Tracheal epithelial cell (primary cell): ENCODE results near the gene VPS26C. TPM values are rescaled to one million over a fixed set of nuclear protein-coding genes. Genes with fewer than 3 reads are reported as not detected.

Experiments
- total RNA-seq: library from RNA; depleted of rRNA; stranded (reverse); fragments of >200 nt; gene quantifications from 2 replicates; pipeline ENCODE4 v1.2.1, GENCODE V29; 2014

The VPS26C gene
- total RNA-seq = 43.5 and 56.9 TPM in 2 replicates

DNA sequence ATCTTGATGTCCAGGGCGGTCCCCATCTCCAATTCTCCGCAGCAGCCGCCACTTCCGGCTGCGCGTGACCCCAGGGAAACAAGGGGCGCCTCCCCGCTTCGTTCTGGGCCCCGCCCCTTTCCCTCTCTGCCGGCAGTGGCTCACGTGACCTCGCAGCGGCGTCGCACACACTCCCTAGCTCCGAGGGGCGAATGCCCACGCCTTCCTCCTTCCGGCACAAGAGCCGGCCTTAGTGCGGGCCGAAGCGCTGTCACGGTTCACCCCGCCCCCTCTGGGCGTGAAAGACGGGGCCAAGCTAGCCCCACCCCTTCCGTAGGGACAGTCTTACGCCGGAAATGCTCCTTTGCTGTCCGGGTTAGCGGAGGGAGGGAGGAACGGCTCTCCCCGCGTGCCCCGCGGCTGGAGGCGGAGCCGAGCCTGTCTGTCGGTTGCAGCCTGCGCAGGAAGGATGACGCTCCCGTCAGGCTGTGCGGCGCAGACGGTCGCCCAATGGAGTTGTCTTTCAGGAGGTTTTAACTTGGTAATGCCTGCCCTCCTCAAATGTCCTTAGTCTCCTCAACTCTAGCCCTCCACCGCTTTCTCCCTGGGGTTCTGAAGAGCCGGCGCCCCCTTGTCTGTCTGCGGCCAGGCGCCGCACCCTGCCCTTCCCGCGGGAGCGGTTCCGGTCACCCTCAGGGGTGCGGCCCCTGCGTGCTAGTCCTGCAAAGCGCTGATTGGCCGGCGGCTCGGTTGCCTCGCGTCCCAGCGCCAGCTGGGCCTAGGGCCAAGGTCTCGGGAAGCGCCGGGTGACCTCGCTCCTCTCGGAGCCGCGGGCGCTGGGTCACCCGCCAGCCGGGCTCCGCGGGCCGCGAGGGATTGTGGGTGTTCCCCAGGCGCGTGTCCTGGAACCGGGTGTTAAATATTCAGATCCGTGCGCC is at the start of gene VPS26C:
TSS of gene VPS26C (minus strand) at position 66 of the 917 bp plus-strand sequence. CDS start at position 26, 40 bp downstream.

Other genes starting within 250 kb of the VPS26C start
- gene PIGP, start 194.3 kb downstream of the VPS26C start, total RNA-seq = 7.5 and 9.8 TPM in 2 replicates
- gene TTC3, start 194.1 kb downstream of the VPS26C start, total RNA-seq = 142 and 149 TPM in 2 replicates
- 39.5 and 46.5 TPM in 2 replicates for gene DYRK1A, start 99.4 kb upstream of the VPS26C start, total RNA-seq